GM11168 (cell line): ENCODE data around the gene DOP1B.

ENCODE experiments used
- in situ Hi-C: fragments of 300-500 bp; cut with MboI; formaldehyde crosslinking; loops from one replicate; pipeline ENCODE4 v1.12.0; 2022; ENCODE audit warnings: low sequenced_read_pairs; ENCODE audit not compliant: unreplicated experiment

Gene DOP1B

GRCh38 chr21:36167541-36167940, 10.9 kb downstream of the DOP1B start:
- in situ Hi-C loops: no loop called here

- in situ Hi-C loops: no loop called here
Observed at GRCh38 chr21:36169470-36170128, 13.0 kb downstream of the DOP1B start.

- in situ Hi-C loops: no loop called here
Observed at GRCh38 chr21:36170823-36171222, 14.2 kb downstream of the DOP1B start.

GRCh38 chr21:36171336-36171735, 14.7 kb downstream of the DOP1B start:
- in situ Hi-C loops: no loop called here

- in situ Hi-C loops: no loop called here
Observed at GRCh38 chr21:36171741-36172331, 15.2 kb downstream of the DOP1B start.

GRCh38 chr21:36174780-36175179, 18.2 kb downstream of the DOP1B start:
- in situ Hi-C loops: no loop called here

GRCh38 chr21:36175771-36176565, 19.3 kb downstream of the DOP1B start:
- in situ Hi-C loops: no loop called here

- in situ Hi-C loops: no loop called here
Observed at GRCh38 chr21:36178349-36178748, 21.7 kb downstream of the DOP1B start.

- in situ Hi-C loops: no loop called here
Observed at GRCh38 chr21:36179145-36179544, 22.5 kb downstream of the DOP1B start.

- in situ Hi-C loops: no loop called here
Observed at GRCh38 chr21:36180963-36181362, 24.3 kb downstream of the DOP1B start.

- in situ Hi-C loops: no loop called here
Observed at GRCh38 chr21:36183144-36183795, 26.6 kb downstream of the DOP1B start.

- in situ Hi-C loops: no loop called here
Observed at GRCh38 chr21:36184545-36184944, 27.9 kb downstream of the DOP1B start.

GRCh38 chr21:36185523-36185922, 28.9 kb downstream of the DOP1B start:
- in situ Hi-C loops: no loop called here

GRCh38 chr21:36186081-36186480, 29.5 kb downstream of the DOP1B start:
- in situ Hi-C loops: no loop called here

GRCh38 chr21:36186506-36187399, 30.1 kb downstream of the DOP1B start:
- in situ Hi-C loops: no loop called here

GRCh38 chr21:36188081-36188681, 31.6 kb downstream of the DOP1B start:
- in situ Hi-C loops: no loop called here

GRCh38 chr21:36188937-36189336, 32.3 kb downstream of the DOP1B start:
- in situ Hi-C loops: no loop called here

- in situ Hi-C loops: no loop called here
Observed at GRCh38 chr21:36190736-36191135, 34.1 kb downstream of the DOP1B start.

GRCh38 chr21:36193200-36193599, 36.6 kb downstream of the DOP1B start:
- in situ Hi-C loops: no loop called here

GRCh38 chr21:36194024-36194423, 37.4 kb downstream of the DOP1B start:
- in situ Hi-C loops: no loop called here
